ENCODE measurements around the gene FIG4.

DNA sequence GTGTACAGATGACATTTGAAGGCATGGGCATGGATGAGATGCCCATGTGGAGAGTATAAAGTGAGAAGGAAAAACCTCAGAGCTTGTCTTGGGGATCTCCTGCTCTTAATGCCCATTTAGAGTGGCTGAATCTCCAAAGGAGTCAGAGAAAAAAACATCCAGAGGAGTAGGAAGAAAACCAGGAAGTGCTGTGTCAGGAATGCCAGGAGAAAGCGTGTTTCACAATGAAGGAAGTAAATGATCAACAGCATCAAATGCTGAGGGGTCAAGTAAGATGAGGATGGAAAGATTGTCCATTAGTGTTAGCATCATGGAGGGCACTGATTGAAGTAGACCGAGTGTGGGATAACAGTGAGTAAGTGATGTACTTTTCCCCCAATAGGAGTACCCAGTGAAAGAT is 56.1 kb downstream of the FIG4 start:
- TF ChIP-seq LEF1 (IDR thresholded peaks at IDR 0.05; ENCODE audit: borderline replicate concordance) (no peak), L3MBTL2 (conservative IDR thresholded peaks at IDR 0.05) (no peak), CTBP1 (IDR thresholded peaks at IDR 0.05; ENCODE audit: borderline replicate concordance) (no peak), ZNF384 (IDR thresholded peaks at IDR 0.05) (no peak), NFRKB (IDR thresholded peaks at IDR 0.05) (no peak)
